DMS 273 (cell line): Measurements from ENCODE around the gene PPP1R14C.

Experiments used
- DNase-seq: peaks from one replicate; lab custom pipeline; 2025; ENCODE audit not compliant: unreplicated experiment; lab: John Stamatoyannopoulos, UW

The PPP1R14C gene

DNA sequence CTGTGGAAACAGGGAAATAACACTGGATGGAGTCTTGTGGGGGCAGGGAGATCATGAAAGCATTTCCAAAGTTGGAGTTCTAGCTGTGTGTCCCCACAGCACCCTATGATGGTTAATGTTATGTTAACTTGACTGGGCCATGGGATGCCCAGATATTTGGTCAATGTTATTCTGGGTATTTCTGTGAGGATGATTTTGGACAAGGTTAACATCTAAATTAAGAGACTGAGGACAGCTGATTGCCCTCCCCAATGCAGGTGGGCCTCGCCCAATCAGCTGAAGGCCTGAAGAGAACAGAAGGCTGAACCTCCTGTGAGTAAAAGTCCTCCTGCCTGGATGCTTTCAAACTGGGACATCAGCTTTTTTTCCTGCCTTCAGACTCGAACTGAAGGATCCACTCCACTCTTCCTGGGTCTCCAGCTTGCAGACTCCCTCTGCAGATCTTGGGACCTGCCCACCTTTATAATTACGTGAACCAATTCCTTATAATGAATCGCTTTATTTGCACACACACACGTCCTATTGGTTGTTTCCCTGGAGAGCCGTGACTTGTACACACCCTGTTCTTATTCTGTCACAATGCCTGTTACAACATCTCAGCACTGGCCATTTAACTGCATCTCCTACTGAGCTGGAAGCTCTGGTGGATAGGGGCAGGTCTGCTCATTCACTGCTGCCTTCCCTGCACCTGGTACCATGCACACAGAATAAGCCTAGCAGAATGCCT, 126.4 kb downstream of the PPP1R14C start:
- DNase-seq: no peak

DNA sequence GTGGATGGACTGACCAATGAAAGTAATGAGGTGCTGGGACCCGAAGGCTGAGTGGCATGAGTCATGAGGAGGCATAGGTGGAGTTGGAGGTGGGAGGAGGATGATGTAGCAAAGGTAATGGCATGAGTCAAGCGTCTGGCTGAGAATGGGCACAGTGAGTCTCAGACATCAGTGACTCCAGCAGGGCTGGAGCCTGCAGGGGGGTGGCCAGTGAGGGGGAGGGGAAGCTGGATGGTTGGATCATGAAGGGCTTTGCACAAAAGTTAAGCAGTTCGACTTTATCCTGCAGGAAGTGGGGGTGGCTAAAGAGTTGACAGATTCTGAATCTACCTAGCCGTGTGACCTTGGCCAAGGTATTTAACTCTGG, 127.0 kb downstream of the PPP1R14C start:
- no peak for DNase-seq

DNA sequence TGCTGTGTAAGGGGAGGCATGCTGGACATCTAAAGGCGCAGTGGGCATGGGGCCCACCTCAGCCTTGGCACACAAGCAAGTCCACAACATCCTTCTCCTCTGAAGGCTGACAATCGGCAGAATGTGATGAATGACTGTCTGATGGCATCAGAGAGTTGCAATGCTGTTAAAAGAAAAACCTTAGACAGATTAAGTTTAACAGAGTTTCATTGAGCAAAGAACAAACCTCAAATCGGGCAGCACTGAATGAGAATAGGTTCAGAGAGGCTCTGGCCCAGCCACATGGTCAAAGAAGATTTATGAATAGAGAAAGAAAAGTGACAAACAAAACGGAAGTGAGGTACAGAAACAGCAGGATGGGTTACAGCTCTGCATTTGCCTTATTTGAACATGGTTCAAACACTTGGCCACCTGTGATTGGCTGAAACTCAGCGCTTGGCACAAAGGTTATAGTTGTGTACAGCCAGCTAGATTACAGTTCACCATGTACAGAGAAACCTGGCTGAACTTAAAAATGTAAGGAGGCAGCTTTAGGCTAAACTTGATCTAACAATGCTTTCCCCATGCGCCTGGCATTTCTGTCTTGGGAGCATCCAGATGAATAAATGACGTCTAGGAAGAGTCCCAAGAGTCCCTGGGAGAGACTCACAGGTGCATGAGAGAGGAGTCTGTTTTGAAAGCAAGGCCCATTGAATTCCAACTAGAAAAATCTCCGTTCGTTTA, 127.6 kb downstream of the PPP1R14C start:
- no peak for DNase-seq

DNA sequence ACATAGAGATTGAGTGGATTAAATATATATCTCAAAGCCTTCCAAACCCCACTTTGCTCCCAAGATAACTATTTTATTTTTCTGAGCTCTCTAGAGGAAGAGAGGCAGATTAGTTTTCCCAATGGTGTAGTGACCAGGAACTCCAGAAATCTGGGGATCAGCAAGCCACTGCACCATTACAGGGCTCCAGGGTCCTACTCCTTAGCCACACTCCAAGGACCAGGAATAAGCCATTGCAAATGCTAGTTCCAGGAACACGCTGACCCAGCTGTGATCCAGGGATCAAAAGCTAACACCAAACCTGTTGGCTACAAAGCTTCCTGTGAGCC, 128.3 kb downstream of the PPP1R14C start:
- no peak for DNase-seq

DNA sequence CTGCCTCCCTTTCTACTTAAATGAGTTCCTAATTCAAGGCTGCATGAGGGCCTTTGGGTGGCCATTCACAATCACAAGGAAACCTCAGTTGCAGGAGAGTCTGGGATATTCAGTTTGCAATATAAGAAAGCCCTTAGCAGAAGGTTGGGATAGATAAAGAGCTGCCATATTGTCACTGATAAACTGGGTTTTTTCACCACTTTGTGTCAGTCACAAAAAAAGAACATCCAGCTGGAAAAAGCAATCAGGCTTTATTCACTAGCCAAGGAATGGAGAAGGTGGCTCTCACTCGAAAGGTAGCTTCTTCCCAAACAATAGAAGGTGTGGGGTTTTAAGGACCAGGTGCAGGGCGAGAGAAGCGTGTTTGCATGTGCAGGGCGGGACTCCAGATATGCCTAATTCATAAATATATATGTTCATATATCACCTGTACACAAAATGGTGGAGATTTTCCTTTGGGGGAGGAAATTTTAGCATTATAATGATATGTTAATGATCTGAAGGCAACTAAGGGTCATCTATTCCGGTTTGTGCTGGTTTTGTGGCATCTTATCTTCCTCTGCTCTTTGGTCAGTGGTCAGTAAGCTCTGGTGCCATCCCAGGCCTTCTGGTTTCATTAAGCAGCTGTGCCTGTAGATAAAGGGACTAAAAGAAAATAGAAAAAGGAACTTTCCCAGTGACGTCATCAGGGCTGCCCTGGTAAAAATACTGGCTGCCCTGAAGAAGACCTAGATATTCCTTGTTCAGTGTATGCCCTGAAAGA, 128.8 kb downstream of the PPP1R14C start:
- no peak for DNase-seq

DNA sequence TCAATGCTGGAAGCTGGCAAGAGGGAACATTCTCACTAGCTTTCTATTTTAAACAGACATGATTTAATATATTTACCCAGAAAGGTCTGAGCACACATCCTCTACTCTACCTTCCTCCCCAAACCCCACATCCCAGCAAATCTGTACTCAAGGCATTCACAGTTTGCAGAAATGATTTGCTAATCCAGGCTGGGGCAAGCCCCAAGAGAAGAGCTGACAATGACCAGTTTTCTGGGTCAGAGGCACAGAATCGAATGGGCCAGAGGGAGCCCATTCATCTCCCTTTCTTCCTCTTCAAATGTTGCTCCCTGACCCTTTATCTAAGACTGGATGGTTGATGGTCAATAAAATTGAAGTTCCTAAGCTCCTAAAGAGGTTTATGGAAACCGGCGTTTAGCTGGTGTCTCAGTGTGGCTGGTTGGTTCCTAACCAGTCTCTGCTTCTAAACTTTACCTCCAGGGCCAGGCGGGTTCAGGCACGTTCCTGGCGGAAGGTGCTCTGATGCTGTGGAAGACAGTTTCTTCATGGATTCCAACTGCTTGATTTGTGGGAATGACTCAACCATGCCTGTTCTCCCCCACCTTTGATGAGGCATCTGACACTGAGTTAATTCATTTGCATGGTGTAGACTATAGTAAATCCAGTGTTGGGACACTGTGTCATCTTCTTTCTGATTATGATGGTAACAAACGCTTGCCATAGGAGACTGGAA, 129.6 kb downstream of the PPP1R14C start:
- DNase-seq: peak; percentile 29

DNA sequence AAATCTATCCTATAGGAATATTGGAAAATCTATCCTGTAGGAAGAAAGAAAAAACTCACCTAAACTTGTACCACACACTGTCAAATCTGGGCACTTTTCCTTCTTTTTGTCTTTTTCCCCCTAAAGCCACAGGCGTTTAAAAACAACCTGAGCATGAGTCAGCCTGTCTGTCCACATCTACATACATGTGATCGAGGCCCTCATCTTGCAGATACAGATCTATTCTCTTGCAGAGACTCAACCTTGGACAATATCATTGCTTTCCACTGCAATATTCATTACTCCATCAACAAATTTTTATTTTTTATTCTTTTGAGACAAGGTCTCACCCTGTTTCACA, 130.1 kb downstream of the PPP1R14C start:
- no peak for DNase-seq

DNA sequence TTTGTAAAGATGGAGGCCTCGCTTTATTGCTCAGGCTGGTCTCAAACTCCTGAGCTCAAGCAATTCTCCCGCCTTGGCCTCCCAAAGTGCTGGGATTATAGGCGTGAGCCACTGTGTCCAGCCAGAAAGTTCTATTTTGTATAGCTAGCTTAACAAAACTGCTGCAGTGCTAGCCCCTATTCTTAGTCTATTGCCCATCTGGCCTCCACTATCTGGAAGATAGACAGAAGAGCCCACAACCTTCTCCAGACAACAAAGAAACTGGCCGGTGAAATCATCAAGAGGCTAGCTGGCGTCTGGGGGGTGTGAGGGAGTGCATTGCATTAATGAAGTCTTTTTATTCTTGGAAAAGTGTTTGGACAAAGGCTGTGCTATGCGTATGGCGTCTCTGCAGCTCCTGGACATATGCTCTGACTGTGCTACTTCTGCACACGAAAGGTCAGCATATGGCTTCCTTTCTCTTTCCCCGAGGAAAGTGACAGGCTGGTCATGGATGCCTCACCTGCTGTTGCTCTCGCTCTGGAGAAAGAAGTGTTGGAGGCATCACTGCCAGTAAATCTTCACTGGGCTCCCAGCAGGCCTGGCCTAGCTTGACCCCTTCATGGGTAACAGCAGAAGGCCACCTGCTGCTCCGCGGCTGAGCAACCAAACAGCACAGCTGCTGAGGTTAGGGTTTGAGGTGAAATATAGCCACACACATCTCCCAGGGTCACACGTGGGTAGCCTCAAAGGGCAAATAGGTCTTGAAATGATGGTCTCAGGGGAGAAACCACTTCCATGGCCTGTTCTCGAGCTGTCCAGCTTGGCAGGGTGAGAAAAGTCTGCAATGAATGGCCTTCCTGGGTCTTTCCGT, 130.8 kb downstream of the PPP1R14C start:
- DNase-seq: peak; percentile 94

DNA sequence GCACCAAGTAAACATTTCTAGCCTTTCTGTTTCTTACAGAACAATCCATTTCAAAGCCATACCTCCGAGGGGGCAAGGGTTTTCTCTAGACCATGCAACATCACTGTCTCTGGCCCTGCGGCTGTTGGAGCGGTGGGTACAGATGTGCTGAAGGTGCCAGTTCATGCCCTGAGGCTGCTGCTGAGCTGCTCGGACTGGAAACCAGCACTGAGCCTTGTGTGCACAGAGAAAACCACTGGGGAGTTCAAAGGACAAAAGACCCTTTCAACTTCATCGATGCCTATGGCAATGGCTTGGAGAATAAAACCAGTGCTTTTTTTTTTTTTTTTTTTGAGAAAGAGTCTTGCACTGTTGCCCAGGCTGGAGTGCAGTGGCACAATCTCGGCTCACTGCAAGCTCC, 132.6 kb downstream of the PPP1R14C start:
- DNase-seq: no peak

DNA sequence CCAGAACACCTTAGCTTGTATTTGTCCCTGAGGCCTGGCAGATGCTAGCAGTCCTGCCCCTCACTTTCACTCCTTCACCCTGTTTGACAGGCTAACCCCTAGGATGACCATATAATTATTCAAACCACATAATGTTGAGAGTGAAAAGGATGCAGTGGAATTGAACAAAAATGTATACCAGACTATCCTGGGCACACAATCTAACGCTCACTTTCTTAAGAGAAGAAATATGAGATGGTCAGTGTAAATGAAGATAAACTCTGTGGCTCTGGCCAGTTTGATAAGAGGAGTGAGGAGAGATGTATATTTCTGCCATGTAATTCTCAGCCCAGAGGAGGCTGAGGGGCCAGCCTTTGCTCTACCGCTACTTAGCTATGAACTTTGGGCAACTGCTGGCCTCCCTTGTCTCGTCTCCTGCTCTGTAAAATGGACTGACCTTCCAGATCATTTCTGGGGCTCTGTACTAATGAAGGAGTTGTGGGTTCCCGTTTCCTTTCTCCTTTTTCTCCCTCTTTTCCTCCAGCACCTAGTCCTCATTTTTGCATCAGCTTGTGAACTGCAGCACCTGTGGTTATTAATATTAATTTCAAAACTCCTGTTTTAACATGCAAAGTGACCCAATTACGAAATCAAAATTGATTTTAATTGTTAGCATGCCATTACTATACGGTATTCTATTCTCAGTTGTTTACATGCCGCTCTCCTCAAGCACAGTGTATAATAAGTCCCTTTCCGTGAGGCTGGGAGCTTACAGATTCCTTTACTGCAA, 133.5 kb downstream of the PPP1R14C start:
- DNase-seq: no peak

DNA sequence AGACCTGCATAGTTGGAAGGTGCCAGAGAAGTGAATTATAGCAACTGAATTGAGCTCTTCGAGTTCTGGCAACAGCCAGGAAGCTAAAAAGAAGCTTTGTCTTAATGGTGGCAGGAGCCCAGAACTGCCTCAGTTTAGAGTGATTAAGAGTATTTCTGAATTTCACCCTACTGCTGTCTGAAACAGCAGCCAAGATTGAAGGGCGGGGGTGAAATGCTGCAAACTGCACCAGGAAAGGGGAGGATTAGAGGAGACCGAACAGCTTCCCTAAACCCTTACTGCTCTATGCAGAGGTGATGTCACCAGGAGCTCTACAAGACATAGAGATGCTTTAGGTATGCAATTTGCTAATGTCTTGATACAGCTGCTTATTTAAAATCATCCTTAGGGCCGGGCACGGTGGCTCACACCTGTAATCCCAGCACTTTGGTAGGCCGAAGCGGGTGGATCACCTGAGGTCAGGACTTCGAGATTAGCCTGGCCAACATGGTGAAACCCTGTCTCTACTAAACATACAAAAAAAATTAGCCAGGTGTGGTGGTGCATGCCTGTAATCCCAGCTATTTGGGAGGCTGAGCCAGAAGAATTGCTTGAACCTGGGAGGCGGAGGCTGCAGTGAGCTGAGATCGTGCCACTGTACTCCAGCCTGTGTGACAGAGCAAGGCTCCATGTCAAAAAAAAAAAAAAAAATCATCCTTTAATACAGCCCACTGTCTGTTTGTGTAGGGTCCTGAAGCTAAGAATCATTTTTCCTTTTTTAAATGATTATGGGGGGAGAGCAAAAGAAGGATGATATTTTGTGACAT, 134.3 kb downstream of the PPP1R14C start:
- DNase-seq: no peak

DNA sequence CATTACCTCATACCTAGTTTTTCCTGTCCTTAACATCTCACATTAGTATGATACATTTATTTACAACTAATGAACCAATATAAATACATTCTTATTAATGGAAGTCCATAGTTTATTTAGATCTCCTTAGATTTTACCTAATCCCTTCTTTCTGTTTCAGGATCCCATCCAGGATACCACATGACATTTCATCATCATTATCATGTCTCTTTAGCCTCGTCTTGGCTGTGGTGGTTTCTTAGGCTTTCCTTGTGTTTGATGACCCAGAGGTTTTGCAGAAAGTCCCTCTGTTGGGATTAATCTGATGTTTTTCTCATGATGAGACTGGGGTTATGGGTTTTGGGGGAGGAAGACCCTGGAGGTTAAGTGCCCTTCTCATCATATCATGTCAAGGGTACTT, 136.7 kb downstream of the PPP1R14C start:
- DNase-seq: no peak

DNA sequence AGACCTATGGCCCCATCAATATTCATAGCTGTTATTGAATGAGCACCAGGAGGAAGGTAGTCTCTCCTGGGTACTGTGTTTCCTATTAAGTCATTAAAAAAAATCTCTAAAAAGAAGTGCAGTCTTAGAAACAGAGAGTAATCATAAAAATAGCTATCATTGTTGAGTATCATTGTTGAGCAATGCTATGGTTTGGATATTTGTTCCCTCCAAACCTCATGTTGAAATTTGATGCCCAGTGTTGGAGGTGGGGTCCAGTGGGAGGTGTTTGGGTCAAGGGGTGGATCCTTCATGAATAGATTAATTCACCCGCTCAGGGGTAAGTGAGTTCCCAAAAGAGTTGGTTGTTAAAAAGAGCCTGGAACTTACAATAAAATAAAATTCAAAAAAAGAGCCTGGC, 137.9 kb downstream of the PPP1R14C start:
- DNase-seq: no peak

DNA sequence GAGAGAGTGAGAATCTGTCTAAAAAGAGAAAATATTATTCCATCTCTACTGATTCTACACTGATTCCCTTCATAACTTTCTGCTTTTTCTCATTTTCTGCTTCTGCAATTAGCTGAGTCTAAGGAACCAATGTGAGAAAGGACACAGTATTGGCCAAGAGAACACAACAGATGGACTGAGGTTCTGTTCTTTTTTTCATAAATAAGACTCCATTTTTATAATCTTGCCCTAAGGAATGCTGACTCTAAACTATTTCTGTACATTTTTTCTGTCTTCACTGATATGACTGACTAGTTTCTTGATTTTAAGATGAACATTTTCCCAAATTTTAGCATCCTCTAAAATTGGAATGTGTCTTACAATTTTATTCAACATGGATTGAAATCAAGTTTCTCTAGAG, 138.9 kb downstream of the PPP1R14C start:
- DNase-seq: no peak

DNA sequence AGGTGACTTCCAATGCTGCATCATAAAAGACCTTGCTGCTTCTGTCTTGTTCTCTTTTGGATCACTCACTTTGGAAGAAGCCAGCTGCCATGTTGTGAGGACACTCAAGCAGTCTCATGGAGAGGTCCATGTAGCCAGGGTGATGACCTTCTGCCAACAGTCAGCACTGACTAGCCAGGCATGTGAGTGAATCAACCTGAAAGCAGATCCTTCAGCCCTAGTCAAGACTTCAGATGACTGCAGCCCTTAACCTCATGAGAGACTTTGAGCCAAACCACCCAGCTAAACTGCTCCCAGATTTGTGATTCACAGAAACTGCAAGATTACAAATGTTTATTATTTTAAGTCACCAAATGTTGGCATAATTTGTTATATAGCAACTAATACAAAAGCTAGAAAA, 140.0 kb downstream of the PPP1R14C start:
- no peak for DNase-seq

DNA sequence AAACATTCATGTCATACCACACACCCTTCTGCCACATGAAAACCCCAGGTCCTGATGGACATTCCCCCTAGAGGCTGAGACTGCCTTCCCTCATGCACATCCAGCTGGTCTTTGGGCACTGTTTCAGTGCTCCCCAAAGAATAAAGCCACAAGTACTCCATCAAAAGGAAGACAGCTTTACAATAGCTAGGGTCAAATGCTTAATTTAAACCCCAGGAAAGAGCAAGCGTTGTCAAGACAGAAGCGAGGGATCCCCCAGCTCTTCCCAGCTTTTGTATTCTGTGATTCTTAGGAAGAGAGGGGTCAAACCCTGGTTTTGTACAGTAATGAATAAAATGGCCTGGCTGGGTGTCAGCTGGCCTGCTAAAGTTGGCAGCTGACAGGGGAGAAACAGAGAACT, 143.6 kb downstream of the PPP1R14C start:
- no peak for DNase-seq

DNA sequence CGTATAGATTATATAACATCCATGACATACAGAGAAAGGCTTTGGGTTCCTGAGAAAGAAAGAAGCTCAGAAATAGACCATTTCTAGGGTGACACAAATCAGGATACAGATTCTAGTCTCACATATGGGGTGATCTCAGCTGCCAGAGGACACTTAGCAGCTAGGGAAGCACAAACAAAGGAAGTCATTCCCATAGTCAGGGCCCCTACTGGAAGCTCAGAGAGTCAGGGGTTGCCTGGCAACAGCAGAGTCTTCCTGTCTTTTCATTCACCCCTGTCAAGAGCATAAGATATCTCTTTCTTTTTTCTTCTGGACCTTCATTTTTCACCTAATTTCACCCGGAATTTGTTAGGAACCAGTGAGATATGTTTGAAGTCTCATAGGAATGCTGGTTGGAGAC, 144.1 kb downstream of the PPP1R14C start:
- DNase-seq: peak; percentile 23

DNA sequence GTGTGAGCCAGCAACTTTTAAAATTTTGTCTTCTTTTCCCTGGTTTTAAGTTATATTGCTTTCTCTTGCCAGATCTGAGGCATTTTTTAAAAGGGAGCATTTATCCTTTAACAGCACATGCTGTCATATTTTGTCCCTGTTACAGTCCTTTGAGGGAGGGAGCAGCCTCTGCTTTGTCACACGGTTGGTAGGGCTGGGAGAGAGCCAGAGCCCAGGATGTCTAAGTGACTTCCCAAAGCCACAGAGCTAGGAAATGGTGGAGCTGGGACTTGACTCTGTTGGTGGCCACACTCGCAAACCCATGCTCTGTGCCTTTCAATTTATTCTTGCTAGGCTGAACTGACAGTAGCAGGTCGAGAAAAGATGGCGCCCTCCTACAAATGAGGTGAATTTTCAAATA, 145.6 kb downstream of the PPP1R14C start:
- DNase-seq: no peak

DNA sequence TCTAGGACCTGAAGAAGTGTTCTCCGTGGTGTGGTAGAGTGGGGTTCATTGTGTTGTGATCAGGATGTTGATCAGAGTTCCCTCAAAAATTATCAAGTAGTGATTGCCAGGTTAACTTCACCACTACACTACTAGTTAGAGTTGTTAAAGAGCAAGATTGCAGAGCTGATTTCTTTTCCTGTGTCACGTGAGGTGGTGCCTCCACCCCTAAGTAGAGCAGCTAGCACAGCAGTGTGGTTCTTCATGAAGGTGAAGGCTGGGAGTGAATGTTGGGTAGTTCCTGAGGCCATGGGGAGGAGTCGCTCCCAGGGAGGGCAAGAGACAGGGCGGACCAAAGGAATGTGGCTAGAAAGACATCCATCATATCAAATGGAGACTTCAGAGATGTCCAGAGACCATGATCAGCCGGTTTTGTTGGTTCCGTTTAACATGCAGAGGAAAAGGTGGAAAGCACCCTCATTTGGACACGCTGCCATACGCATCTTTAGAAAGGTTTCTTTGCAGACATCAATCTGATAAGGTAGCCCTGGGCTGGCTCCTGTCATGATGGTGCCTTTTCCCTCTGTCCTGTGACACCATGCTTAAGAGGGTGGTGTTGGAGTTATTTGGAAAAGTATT, 146.7 kb downstream of the PPP1R14C start:
- no peak for DNase-seq
